GM12891 (cell line): ENCODE data around the gene TMEM59.

Experiments used
- DNase-seq: peaks from one replicate; pipeline ENCODE4 v3.0.0; 2011; ENCODE audit warnings: low spot score; ENCODE audit not compliant: insufficient read length
- FAIRE-seq: peaks from 2 replicates; lab custom pipeline; 2011; peaks lifted over from hg19 to GRCh38; lab: Jason Lieb, UNC
- PAX5 ChIP-seq: IDR thresholded peaks from 2 replicates; pipeline ENCODE4 v1.6.1; 2011; ENCODE audit warnings: low read length, moderate library complexity, mild to moderate bottlenecking; ENCODE audit not compliant: insufficient read depth, severe bottlenecking
- POLR2A ChIP-seq: IDR thresholded peaks from 2 replicates; pipeline ENCODE4 v1.6.1; 2011; ENCODE audit warnings: low read depth, low read length, control low read depth
- POLR2AphosphoS5 ChIP-seq: IDR thresholded peaks from 2 replicates; pipeline ENCODE4 v1.6.1; 2011; ENCODE audit warnings: low read depth, low read length, control low read depth
- POU2F2 ChIP-seq: IDR thresholded peaks from 2 replicates; pipeline ENCODE4 v1.6.1; 2011; ENCODE audit warnings: low read depth, mild to moderate bottlenecking, control low read depth, low read length, moderate library complexity
- SPI1 ChIP-seq: IDR thresholded peaks from 2 replicates; pipeline ENCODE4 v1.6.1; 2011; ENCODE audit warnings: low read depth, low read length, control low read depth
- TAF1 ChIP-seq: IDR thresholded peaks from 2 replicates; pipeline ENCODE4 v1.6.1; 2011; ENCODE audit warnings: low read depth, low read length, control low read depth

The TMEM59 gene

GRCh38 chr1:54014009-54014629 is 38.9 kb downstream of the TMEM59 start:
- FAIRE-seq, result no peak
- TF ChIP-seq POU2F2 (no peak), POLR2A (no peak), POLR2AphosphoS5 (no peak), PAX5 (no peak), TAF1 (no peak), SPI1 (no peak)
- no peak for DNase-seq

GRCh38 chr1:54013393-54014008 is 39.5 kb downstream of the TMEM59 start:
- DNase-seq (no peak), FAIRE-seq (no peak)
- TF ChIP-seq POLR2A, result no peak
- TF ChIP-seq PAX5, result no peak

DNA sequence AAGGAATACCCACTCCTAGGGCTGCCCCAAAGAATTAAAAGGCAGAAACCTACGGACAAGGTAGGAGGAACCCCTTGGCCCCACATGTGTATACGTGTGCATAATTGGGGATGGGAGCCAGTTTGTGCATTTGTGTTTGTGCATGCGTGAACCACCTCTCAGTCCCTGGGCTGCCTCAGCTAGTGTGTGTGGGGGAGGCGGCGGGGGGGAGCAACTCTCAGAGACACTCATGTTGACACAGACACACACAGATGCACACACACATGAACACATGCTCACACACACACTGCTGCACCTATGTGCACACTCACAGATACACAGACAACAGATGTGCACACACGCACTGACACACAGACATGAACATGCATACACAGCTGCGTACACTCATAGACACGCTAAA is 40.1 kb downstream of the TMEM59 start:
- no peak for FAIRE-seq
- TF ChIP-seq PAX5 (no peak), POLR2A (no peak), SPI1 (no peak), POLR2AphosphoS5 (no peak), POU2F2 (no peak), TAF1 (no peak)
- no peak for DNase-seq

GRCh38 chr1:54012008-54012325 is 41.0 kb downstream of the TMEM59 start:
- TF ChIP-seq POLR2A, result no peak
- no peak for TF ChIP-seq TAF1
- no peak for TF ChIP-seq POU2F2
- no peak for TF ChIP-seq SPI1
- no peak for TF ChIP-seq POLR2AphosphoS5
- no peak for TF ChIP-seq PAX5
- no peak for FAIRE-seq

GRCh38 chr1:54011316-54012007 is 41.5 kb downstream of the TMEM59 start:
- no peak for DNase-seq
- no peak for FAIRE-seq
- TF ChIP-seq POLR2AphosphoS5 (no peak), SPI1 (no peak), PAX5 (no peak), POLR2A (no peak), POU2F2 (no peak), TAF1 (no peak)

More at GRCh38 chr1:54012008-54012325, 41.0 kb downstream of the TMEM59 start:
- no peak for DNase-seq

GRCh38 chr1:54010415-54011117 is 42.4 kb downstream of the TMEM59 start:
- no peak for DNase-seq
- FAIRE-seq, result no peak
- TF ChIP-seq SPI1, result no peak
- no peak for TF ChIP-seq POLR2A
- no peak for TF ChIP-seq POLR2AphosphoS5
- TF ChIP-seq PAX5, result no peak
- TF ChIP-seq TAF1, result no peak
- TF ChIP-seq POU2F2, result no peak

DNA sequence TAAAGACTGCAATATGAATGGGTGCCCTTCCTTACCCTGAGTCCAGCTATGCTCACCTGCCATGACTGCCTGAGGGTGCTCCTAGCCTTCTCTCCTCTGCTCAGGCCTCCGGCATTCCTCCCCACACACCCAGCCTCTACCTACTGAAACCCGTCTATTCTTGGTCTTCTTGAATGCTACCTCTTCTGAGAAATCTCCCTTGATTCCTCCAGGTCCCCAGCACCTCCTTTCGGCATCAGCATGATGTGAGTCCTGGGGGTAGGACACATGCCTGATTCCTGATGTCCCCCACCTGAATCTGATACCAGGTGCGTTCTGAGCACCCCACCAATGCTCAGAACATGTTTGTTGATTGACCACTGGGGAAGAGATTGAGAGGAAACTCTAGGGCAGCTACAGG is 43.6 kb downstream of the TMEM59 start:
- no peak for TF ChIP-seq POLR2AphosphoS5
- no peak for TF ChIP-seq POLR2A
- TF ChIP-seq POU2F2, result no peak
- TF ChIP-seq TAF1, result no peak
- TF ChIP-seq SPI1, result no peak
- TF ChIP-seq PAX5, result no peak
- FAIRE-seq (no peak), DNase-seq (no peak)

- no peak for DNase-seq
- TF ChIP-seq SPI1, result no peak
- TF ChIP-seq PAX5, result no peak
- no peak for TF ChIP-seq POLR2AphosphoS5
- TF ChIP-seq POU2F2, result no peak
- no peak for FAIRE-seq
Observed at GRCh38 chr1:54008876-54009275, 44.1 kb downstream of the TMEM59 start.

GRCh38 chr1:54007613-54008012 is 45.4 kb downstream of the TMEM59 start:
- FAIRE-seq (no peak), DNase-seq (no peak)
- TF ChIP-seq POLR2A (no peak), POLR2AphosphoS5 (no peak), PAX5 (no peak), SPI1 (no peak)
